A549 treated with GW870086 at 1 μM for 4 hours (cell line): ENCODE results near the gene SETD9. TPM values are rescaled to one million over a fixed set of nuclear protein-coding genes. Genes with fewer than 3 reads are reported as not detected.

ENCODE experiments used
- total RNA-seq: library from RNA; stranded (reverse); fragments of 200-300 nt; extraction: Qiagen RNA extraction; gene quantifications from 5 replicates; pipeline ENCODE4 v1.2.3, GENCODE V29; 2022; ENCODE audit warnings: low read depth

Gene SETD9, protein sequence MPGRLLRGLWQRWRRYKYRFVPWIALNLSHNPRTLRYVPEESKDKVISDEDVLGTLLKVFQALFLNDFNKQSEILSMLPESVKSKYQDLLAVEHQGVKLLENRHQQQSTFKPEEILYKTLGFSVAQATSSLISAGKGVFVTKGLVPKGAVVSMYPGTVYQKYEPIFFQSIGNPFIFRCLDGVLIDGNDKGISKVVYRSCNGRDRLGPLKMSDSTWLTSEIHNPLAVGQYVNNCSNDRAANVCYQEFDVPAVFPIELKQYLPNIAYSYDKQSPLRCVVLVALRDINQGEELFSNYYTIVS
- 4.5 to 8.2 TPM (median 6.0 TPM) in 5 replicates for total RNA-seq

DNA sequence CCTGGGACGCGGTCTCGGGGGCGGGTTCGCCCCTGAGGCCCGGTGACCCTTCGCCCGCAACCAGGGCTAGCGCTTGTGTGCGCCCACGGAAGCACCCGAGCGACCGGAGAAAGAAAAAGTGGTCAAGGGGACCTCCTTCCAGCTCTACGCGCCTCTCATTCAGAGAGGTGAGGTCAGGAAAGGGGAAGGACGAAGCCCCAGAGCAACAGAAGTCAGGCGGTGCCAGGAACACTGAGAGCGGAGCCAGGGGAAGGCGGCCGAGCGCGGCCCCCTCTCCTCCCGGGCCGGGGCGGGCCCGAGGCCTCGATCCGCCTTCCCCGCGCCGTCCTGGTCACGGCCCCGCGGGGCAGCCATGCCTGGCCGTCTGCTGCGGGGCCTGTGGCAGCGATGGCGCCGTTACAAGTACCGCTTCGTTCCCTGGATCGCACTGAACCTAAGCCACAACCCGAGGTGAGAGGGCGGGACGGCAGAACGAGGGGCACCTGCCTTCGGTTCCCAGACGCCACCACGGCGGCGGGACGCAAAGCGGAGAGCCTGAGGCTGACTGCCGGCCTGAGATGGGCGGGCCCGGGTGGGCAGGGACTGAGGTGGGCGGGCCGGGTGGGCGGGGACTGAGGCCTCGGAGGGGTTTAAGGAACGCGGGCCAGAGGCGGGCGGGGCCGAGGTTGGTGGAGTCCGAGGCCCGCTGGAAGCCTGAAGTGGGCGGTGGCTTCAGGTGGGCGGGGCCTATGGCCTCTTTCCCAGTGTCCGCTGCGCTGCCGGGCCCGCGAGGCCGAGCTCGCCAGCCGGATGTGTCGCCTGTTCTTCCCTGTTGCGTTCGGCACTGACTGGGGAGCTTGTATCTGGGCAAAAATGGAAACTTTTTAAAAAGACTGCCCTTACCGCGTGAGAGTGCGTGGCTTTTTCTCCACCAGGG is at the start of gene SETD9:
Gene SETD9, plus strand, starts transcription at position 303 of the 916 bp plus-strand sequence. Its CDS starts 50 bp downstream, at position 353.

DNA sequence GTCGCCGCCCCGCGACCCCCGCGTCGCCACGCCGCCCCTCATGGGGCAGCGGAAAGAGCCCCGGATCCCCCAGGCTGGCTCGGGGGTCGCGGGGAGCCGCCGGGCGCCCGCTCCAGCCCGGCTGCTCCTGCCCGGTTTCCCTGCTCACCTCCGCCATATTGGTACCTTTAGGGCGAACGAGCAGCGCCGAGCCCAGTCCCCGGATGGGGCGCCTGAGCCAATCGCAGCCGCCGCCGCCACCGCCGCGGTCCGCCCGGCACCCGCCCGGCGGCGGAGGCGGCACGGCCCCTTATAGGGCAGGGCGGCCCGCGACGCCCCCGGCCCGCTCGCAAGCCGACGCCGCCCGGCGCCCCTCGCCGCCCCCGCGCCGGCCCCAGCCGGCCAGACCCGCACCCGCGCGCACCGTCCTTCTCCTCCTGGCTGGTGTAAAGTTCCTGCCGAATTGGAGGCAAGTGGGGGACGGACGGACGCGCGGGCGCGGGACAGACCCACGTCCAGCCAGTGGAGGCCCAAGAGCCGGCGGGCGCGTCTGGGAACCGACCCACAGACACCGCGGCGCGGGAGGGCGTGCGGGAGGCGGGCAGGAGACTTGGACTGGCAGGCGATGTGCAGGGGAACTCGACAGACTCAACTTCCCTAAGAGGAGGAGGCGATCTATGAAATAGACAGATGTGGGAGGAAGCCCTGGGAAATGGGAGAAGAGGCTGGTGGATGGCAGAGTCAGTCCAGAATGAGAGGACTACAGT is 42.7 kb downstream of the SETD9 start, which contains the start of gene MIER3:
Gene MIER3, minus strand, starts transcription at position 178 of the 746 bp plus-strand sequence. Its CDS starts 21 bp downstream, at position 157.

Other genes with a start within 250 kb of the SETD9 start
- gene MAP3K1, start 94.0 kb upstream of the SETD9 start, total RNA-seq, result 1.1 to 1.9 TPM (median 1.5 TPM) in 5 replicates
- gene MIER3, start 42.5 kb downstream of the SETD9 start, total RNA-seq, result 8.0 to 15.3 TPM (median 11.7 TPM) in 5 replicates